Activated CD4-positive, alpha-beta memory T cell treated with anti-CD3 and anti-CD28 coated beads, Interleukin-2, amount 10 ng/mL, durations not matched to agents 7 days and 5 days (primary cell): ENCODE results near the gene MOB3A. TPM values are rescaled to one million over a fixed set of nuclear protein-coding genes. Genes with fewer than 3 reads are reported as not detected.
A peak's percentile ranks its signal among the peaks of the same experiment; 100 is the strongest.
"Not testable (repeated sequence)": the region's sequence is repeated elsewhere in the genome, so short reads cannot be mapped to it uniquely, and the experiment has no call there.

Source experiments
- CTCF ChIA-PET: fragments of 350-600 bp; sonication (Branson Sonifier 250); formaldehyde crosslinking; loops from one replicate; lab custom pipeline; 2021; ENCODE audit warnings: antibody characterized with exemption, inconsistent platforms; lab: Charles Lee
- POLR2A ChIA-PET: fragments of 350-600 bp; sonication (Branson Sonifier 250); formaldehyde crosslinking; loops from one replicate; lab custom pipeline; 2021; ENCODE audit warnings: antibody characterized with exemption; lab: Charles Lee
- DNase-seq: peaks from one replicate; pipeline ENCODE4 v3.0.0-alpha.2; 2020
- H3K27ac Mint-ChIP-seq: one replicate; pipeline ENCODE4 v1.8.0; 2021; ENCODE audit warnings: mild to moderate bottlenecking, mixed read lengths
- H3K27me3 Mint-ChIP-seq: one replicate; pipeline ENCODE4 v1.8.0; 2021; ENCODE audit warnings: mixed read lengths
- H3K36me3 Mint-ChIP-seq: one replicate; pipeline ENCODE4 v1.8.0; 2021; ENCODE audit warnings: low read depth, mixed read lengths
- H3K4me1 Mint-ChIP-seq: one replicate; pipeline ENCODE4 v1.8.0; 2021; ENCODE audit warnings: mixed read lengths
- H3K4me3 Mint-ChIP-seq: one replicate; pipeline ENCODE4 v1.8.0; 2021; ENCODE audit warnings: mild to moderate bottlenecking, mixed read lengths
- H3K9me3 Mint-ChIP-seq: one replicate; pipeline ENCODE4 v1.8.0; 2021; ENCODE audit warnings: mixed read lengths
- total RNA-seq, 2 experiments: library from RNA; stranded (reverse); gene quantifications; one replicate each; pipeline ENCODE4 v1.2.3, GENCODE V29; 2021

MOB3A gene
- total RNA-seq, 2 experiments from 2014 or later: 242 to 251 TPM

DNA sequence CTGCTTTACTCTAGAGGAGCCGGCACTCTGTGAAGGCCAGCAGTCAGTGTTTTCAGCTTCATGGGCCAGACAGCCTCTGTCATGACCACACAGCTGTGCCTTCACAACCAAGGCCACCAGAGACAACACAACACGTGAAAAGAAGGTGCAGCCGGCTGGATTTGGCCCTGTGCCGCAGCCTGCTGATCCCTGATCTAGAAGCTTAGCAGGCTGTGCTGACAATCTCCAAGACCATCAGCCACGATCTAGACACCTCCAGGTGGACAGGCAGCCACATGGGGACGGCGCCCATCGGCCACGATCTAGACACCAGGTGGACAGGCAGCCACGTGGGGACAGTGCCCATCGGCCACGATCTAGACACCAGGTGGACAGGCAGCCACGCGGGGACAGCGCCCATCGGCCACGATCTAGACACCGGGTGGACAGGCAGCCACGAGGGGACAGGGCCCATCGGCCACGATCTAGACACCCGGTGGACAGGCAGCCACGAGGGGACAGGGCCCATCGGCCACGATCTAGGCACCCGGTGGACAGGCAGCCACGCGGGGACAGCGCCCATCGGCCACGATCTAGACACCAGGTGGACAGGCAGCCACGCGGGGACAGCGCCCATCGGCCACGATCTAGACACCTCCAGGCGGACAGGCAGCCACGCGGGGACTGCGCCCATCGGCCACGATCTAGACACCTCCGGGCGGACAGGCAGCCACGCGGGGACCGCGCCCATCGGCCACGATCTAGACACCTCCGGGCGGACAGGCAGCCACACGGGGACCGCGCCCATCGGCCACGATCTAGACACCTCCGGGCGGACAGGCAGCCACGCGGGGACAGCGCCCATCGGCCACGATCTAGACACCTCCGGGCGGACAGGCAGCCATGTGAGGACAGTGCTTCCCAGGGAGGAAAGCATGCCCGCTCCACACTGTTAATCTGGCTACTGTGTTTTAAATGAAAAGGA lies 35.2 kb upstream of the MOB3A start:
- H3K4me1 Mint-ChIP-seq, DNase-seq, CTCF ChIA-PET, H3K4me3 Mint-ChIP-seq, H3K27me3 Mint-ChIP-seq, H3K27ac Mint-ChIP-seq, H3K9me3 Mint-ChIP-seq: not testable (repeated sequence)
- POLR2A ChIA-PET: interaction anchor here (1.1 kb wide), 1 partner anchor 196 kb away, joined by 3 read pairs; no protein-coding TSS in a partner anchor
- H3K36me3 Mint-ChIP-seq: peaks cover 43% of the 10 kb centered on the region

GRCh38 chr19:2129892-2130770 lies 34.0 kb upstream of the MOB3A start:
- no peak for DNase-seq
- Mint-ChIP-seq H3K4me1 (no peaks in the 10 kb centered on the region), H3K9me3 (no peaks in the 10 kb centered on the region), H3K4me3 (no peak overlapping the region), H3K36me3 (peaks cover 43% of the 10 kb centered on the region), H3K27me3 (no peaks in the 10 kb centered on the region), H3K27ac (no peak overlapping the region)
- POLR2A ChIA-PET: no interaction called here
- CTCF ChIA-PET: no interaction called here

DNA sequence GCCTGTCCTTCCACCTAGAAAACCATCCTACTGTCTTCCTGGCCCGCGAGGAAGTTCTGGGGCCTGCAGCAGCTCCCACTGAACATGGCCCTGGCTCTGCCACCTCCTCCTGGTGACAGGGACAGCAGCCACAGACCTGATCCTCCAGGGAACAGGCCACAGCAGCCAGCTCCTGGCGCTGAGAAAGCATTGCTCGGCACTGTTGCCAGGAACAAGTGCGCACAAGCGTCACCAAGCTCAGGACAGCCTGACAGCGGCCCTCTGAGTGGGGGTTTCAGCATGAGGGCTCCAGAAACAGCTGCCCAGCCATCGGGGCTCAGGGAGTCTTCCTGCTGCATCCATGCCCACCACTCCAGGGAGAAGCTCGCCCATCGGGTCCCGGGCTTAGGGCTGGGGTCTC lies 33.4 kb upstream of the MOB3A start:
- H3K27me3 Mint-ChIP-seq: no peaks in the 10 kb centered on the region
- POLR2A ChIA-PET: no interaction called here
- H3K4me1 Mint-ChIP-seq: no peaks in the 10 kb centered on the region
- CTCF ChIA-PET: no interaction called here
- H3K9me3 Mint-ChIP-seq: no peaks in the 10 kb centered on the region
- peaks cover 43% of the 10 kb centered on the region for H3K36me3 Mint-ChIP-seq
- no peak overlapping the region for H3K4me3 Mint-ChIP-seq
- no peak overlapping the region for H3K27ac Mint-ChIP-seq
- DNase-seq: no peak

- DNase-seq: no peak
- Mint-ChIP-seq H3K9me3 (no peaks in the 10 kb centered on the region), H3K36me3 (peaks cover 43% of the 10 kb centered on the region), H3K27ac (no peak overlapping the region), H3K4me1 (no peaks in the 10 kb centered on the region), H3K4me3 (no peak overlapping the region), H3K27me3 (no peaks in the 10 kb centered on the region)
- CTCF ChIA-PET: no interaction called here
- POLR2A ChIA-PET: no interaction called here
These were observed 32.9 kb upstream of the MOB3A start for GRCh38 chr19:2129022-2129421.

- peaks cover 42% of the 10 kb centered on the region for H3K36me3 Mint-ChIP-seq
- DNase-seq, H3K27ac Mint-ChIP-seq, H3K4me1 Mint-ChIP-seq, H3K27me3 Mint-ChIP-seq, POLR2A ChIA-PET, H3K9me3 Mint-ChIP-seq, CTCF ChIA-PET, H3K4me3 Mint-ChIP-seq: not testable (repeated sequence)
These were observed 32.1 kb upstream of the MOB3A start for GRCh38 chr19:2128252-2128651.

DNA sequence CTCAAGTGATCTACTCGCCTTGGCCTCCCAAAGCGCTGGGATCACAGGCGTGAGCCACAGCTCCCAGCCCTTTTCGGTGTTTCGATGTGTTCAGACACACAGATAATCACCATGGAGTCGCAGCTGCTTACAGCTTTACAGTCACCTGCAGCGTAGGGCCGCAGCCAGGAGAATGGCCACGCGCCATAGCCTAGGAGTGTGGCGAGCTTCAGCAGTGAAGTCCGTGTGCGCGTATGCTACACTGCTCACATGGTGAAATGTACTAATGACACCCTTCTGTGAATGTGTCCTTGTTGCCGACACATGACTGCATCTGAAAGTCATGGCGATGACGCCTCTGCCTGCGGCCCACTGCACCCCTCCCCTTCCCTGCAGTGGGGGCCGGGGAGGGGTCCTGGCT lies 31.6 kb upstream of the MOB3A start:
- POLR2A ChIA-PET: no interaction called here
- Mint-ChIP-seq H3K27me3 (no peaks in the 10 kb centered on the region), H3K4me3 (no peak overlapping the region), H3K4me1 (no peaks in the 10 kb centered on the region), H3K27ac (no peak overlapping the region), H3K9me3 (no peaks in the 10 kb centered on the region), H3K36me3 (peaks cover 39% of the 10 kb centered on the region)
- CTCF ChIA-PET: no interaction called here
- DNase-seq: no peak

DNA sequence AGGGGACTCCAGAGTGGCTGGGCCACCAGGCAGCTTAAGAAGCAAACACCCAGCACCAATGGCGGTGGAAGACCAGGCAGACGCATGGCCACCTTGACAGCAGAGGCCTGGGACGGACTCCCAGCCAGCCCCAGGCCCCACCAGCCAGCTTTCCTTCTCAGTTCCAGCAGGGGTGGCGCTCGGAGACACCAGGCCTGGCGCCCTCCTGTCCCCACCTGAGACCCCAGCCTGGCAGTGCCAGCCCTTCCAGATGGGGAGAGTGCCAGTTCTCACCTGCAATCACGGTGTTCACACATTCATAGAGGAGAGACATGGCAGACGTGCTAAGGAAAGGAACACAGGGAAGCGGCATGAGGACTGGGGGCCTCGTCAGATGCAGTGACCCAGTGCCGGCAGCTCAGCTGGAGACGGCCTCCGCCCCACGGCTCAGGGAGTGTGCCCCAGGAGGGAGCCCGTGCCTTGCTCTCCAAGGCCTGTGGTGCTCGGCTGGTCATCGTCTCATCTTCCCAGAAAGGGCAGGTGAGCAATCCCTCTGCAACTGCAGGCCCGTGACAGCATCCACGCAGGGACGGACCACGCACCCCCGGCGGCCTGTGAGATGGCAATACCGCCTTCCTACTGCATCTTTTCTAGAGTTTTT lies 30.9 kb upstream of the MOB3A start:
- CTCF ChIA-PET: no interaction called here
- H3K4me3 Mint-ChIP-seq: no peak overlapping the region
- POLR2A ChIA-PET: no interaction called here
- no peaks in the 10 kb centered on the region for H3K4me1 Mint-ChIP-seq
- no peaks in the 10 kb centered on the region for H3K27me3 Mint-ChIP-seq
- no peak overlapping the region for H3K27ac Mint-ChIP-seq
- no peak for DNase-seq
- no peaks in the 10 kb centered on the region for H3K9me3 Mint-ChIP-seq
- peaks cover 40% of the 10 kb centered on the region for H3K36me3 Mint-ChIP-seq

GRCh38 chr19:2123682-2124387 lies 27.7 kb upstream of the MOB3A start:
- Mint-ChIP-seq H3K9me3 (no peaks in the 10 kb centered on the region), H3K4me3 (no peak overlapping the region), H3K36me3 (peaks cover 45% of the 10 kb centered on the region), H3K27ac (no peak overlapping the region), H3K27me3 (no peaks in the 10 kb centered on the region), H3K4me1 (no peaks in the 10 kb centered on the region)
- DNase-seq: peak; percentile 28
- POLR2A ChIA-PET: interaction anchor here (0.5 to 0.7 kb wide), 2 partner anchors 27 to 39 kb away, joined by 3 to 5 read pairs; no protein-coding TSS in a partner anchor
- CTCF ChIA-PET: no interaction called here

- CTCF ChIA-PET: no interaction called here
- peaks cover 53% of the 10 kb centered on the region for H3K36me3 Mint-ChIP-seq
- no peaks in the 10 kb centered on the region for H3K9me3 Mint-ChIP-seq
- H3K27me3 Mint-ChIP-seq: no peaks in the 10 kb centered on the region
- H3K27ac Mint-ChIP-seq: no peak overlapping the region
- no peaks in the 10 kb centered on the region for H3K4me1 Mint-ChIP-seq
- no peak overlapping the region for H3K4me3 Mint-ChIP-seq
- no peak for DNase-seq
- POLR2A ChIA-PET: no interaction called here
These were observed 26.9 kb upstream of the MOB3A start for GRCh38 chr19:2122982-2123381.

GRCh38 chr19:2122251-2122650 lies 26.1 kb upstream of the MOB3A start:
- Mint-ChIP-seq H3K36me3 (peaks cover 53% of the 10 kb centered on the region), H3K27me3 (no peaks in the 10 kb centered on the region), H3K27ac (no peak overlapping the region), H3K9me3 (no peaks in the 10 kb centered on the region), H3K4me3 (no peak overlapping the region), H3K4me1 (no peaks in the 10 kb centered on the region)
- POLR2A ChIA-PET: no interaction called here
- no peak for DNase-seq
- CTCF ChIA-PET: no interaction called here

DNA sequence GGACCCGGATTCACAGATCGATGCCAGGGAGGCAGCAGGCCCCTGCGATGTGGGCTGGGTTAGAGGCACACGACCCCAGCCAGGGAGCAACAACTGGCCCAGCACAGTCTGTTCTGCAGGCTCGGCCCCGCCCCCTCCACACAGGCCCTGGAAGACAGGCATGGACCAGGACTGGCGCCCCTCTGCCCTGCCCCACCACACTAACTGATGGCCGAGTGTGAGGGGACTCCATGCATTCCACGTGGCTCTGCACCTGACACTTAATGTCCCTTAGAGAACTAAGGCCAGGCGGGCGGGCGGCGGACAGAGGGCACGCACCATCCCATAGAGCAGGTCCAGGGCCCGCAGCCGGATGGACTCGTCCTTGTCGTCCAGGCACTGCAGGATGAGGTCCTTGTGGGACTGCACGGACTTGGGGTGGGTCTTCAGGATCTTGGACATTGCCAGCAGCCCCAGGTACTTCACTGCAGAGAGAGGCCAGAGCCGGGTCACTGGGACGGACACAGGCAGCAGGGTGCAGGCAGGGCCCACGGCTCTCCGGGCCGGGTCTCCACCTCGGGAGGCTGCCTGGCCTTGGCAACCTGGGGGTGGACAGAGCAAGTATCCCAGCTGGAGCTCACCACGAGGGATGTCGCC lies 25.4 kb upstream of the MOB3A start:
- no peak overlapping the region for H3K4me3 Mint-ChIP-seq
- POLR2A ChIA-PET: no interaction called here
- H3K27ac Mint-ChIP-seq: no peak overlapping the region
- H3K27me3 Mint-ChIP-seq: no peaks in the 10 kb centered on the region
- peaks cover 48% of the 10 kb centered on the region for H3K36me3 Mint-ChIP-seq
- no peak for DNase-seq
- no peaks in the 10 kb centered on the region for H3K9me3 Mint-ChIP-seq
- CTCF ChIA-PET: no interaction called here
- no peaks in the 10 kb centered on the region for H3K4me1 Mint-ChIP-seq

GRCh38 chr19:2120821-2121220 lies 24.7 kb upstream of the MOB3A start:
- peaks cover 45% of the 10 kb centered on the region for H3K36me3 Mint-ChIP-seq
- no peaks in the 10 kb centered on the region for H3K4me1 Mint-ChIP-seq
- ChIA-PET POLR2A (no interaction called here), CTCF (no interaction called here)
- no peak overlapping the region for H3K4me3 Mint-ChIP-seq
- H3K9me3 Mint-ChIP-seq: no peaks in the 10 kb centered on the region
- H3K27ac Mint-ChIP-seq: no peak overlapping the region
- H3K27me3 Mint-ChIP-seq: no peaks in the 10 kb centered on the region
- DNase-seq: no peak
